Transverse colon (tissue), 4 donors: Measurements from ENCODE around the gene GPX5. TPM values are rescaled to one million over a fixed set of nuclear protein-coding genes. Genes with fewer than 3 reads are reported as not detected.

Source experiments
- DNase-seq: peaks from one replicate; pipeline ENCODE4 v3.0.0-alpha.2; 2019
- H3K27ac ChIP-seq, 4 donors: fragments of 200-600 bp; sonication (generic); 2 replicates each; pipeline ENCODE4 v1.5.1; 2016 to 2018; ENCODE audit warnings: inconsistent platforms in 4 of 4
- H3K27me3 ChIP-seq: fragments of 200-600 bp; sonication (generic); 2 replicates; pipeline ENCODE4 v1.5.1; 2017; ENCODE audit warnings: inconsistent platforms
- H3K36me3 ChIP-seq, 4 donors: fragments of 200-600 bp; sonication (generic); 2 replicates each; pipeline ENCODE4 v1.5.1; 2017 to 2019; ENCODE audit warnings: inconsistent platforms in 4 of 4
- H3K4me1 ChIP-seq, 4 donors: fragments of 200-600 bp; sonication (generic); 2 replicates each; pipeline ENCODE4 v1.5.1; 2017 to 2020; ENCODE audit warnings: inconsistent platforms in 4 of 4
- H3K4me3 ChIP-seq, 4 donors: fragments of 200-600 bp; sonication (generic); 1 replicate in 1 of 4; 2 replicates in 3 of 4; pipeline versions ENCODE4 v1.5.1 to v1.6.1; 2017 to 2019; ENCODE audit warnings: inconsistent platforms in 4 of 4
- H3K9me3 ChIP-seq, 2 donors: fragments of 200-600 bp; sonication (generic); 2 replicates each; pipeline ENCODE4 v1.5.1; 2017 to 2019; ENCODE audit warnings: inconsistent platforms in 2 of 2
- EP300 ChIP-seq: sonication (generic); formaldehyde crosslinking; IDR thresholded peaks from one replicate; pipeline ENCODE4 v1.6.1; 2017; ENCODE audit warnings: antibody characterized with exemption, low read depth
- POLR2A ChIP-seq: fragments of 450-650 bp; IDR thresholded peaks from one replicate; pipeline ENCODE4 v1.6.1; 2016; ENCODE audit warnings: antibody characterized with exemption, mild to moderate bottlenecking, moderate library complexity
- POLR2AphosphoS5 ChIP-seq, 3 donors: sonication (generic); formaldehyde crosslinking; IDR thresholded peaks; one replicate each; pipeline ENCODE4 v1.6.1; 2016; ENCODE audit warnings: antibody characterized with exemption in 3 of 3
- WGBS, 2 donors: methylation state at CpG; one replicate each; pipeline ENCODE4 v1.1.5; 2018; ENCODE audit warnings: low coverage in 1 of 2; 5-methylcytosine and 5-hydroxymethylcytosine counted together
- in situ Hi-C, 4 donors: fragments of 200-750 bp; cut with MboI; loops; one replicate each; pipeline versions ENCODE4 v1.15.0 to v1.15.1; 2017; ENCODE audit warnings: low sequenced_read_pairs in 3 of 4, low pct_ligation_motif_present in 1 of 4, low pct_unique_long_range_greater_than_20kb in 1 of 4
- intact Hi-C: fragments of 100-400 bp; cut with DNase I; formaldehyde crosslinking; loops from one replicate; pipeline ENCODE4 v1.15.1; 2023; ENCODE audit warnings: low total_unique reads
- total RNA-seq, 4 donors: library from RNA; depleted of rRNA; stranded (reverse); fragments of >200 nt; gene quantifications; one replicate each; pipeline ENCODE4 v1.1.0, GENCODE V29; 2016
- TF ChIP-seq, protein P1 (sequence below), 5 experiments: fragments of 200-600 bp in 3 of 5; fragments of 450-650 bp in 2 of 5; sonication (generic) in 3 of 5; IDR thresholded peaks; 1 replicate in 2 of 5; 2 replicates in 3 of 5; pipeline ENCODE4 v1.5.1; 2016 to 2017; ENCODE audit warnings: antibody characterized with exemption in 5 of 5, inconsistent platforms in 3 of 5, mild to moderate bottlenecking in 2 of 5, moderate library complexity in 1 of 5

Gene GPX5
- total RNA-seq, 4 donors from 2014 or later = not detected

DNA sequence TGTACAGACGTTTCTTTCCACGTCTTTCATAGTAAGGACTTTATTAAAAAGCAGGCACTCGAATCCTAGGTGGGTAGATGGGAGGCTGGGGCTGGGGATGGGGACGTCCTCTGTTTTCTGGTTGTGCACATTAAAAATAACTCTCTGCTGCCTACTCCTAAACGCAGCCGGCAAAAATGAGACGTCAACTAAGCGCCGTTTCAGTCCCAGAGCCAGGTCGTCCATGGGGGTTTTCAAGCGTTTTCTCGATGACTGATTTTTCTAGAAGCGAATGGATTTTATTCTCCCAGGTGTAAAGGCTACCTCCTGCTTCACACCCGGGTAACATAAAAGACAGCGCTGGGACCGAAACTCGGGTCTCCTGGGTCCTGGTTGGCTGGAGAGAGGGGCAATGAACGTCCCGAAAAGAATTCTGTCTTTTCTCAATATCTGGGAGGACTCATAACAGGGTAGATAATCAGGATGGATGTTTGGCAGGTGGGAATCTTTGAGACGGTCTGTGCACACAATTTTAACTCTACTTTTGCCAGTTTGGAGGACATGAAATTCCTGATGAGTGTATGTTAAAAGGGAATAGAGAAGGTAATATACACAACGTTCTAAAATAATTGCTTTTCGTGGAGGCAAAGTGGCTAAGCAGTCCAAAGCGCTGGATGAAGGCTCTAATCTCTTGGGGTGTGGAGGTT is 35.3 kb upstream of the GPX5 start:
- peaks cover 74% of the 10 kb centered on the region for H3K27me3 ChIP-seq
- DNase-seq = no peak
- in situ Hi-C loops = no loop called here
- TF ChIP-seq POLR2AphosphoS5 (IDR thresholded peaks at IDR 0.05) (no peak), POLR2A (no peak), EP300 (no peak)
- TF ChIP-seq, protein P1, sequence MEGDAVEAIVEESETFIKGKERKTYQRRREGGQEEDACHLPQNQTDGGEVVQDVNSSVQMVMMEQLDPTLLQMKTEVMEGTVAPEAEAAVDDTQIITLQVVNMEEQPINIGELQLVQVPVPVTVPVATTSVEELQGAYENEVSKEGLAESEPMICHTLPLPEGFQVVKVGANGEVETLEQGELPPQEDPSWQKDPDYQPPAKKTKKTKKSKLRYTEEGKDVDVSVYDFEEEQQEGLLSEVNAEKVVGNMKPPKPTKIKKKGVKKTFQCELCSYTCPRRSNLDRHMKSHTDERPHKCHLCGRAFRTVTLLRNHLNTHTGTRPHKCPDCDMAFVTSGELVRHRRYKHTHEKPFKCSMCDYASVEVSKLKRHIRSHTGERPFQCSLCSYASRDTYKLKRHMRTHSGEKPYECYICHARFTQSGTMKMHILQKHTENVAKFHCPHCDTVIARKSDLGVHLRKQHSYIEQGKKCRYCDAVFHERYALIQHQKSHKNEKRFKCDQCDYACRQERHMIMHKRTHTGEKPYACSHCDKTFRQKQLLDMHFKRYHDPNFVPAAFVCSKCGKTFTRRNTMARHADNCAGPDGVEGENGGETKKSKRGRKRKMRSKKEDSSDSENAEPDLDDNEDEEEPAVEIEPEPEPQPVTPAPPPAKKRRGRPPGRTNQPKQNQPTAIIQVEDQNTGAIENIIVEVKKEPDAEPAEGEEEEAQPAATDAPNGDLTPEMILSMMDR (IDR thresholded peaks at IDR 0.05) = no peak
- H3K9me3 ChIP-seq = no peaks in the 10 kb centered on the region
- H3K4me1 ChIP-seq = peaks cover 0 to 7% (median 2%) of the 10 kb centered on the region in 4 donors
- H3K4me3 ChIP-seq = peak overlapping the region in 2 of 4 donors; percentile 27 to 42
- no peaks in the 10 kb centered on the region for H3K36me3 ChIP-seq
- 22 to 28% methylated on average over 12 to 23 of the region's 23 CpGs for WGBS, 2 donors
- intact Hi-C loops = no loop called here
- H3K27ac ChIP-seq = no peak overlapping the region

DNA sequence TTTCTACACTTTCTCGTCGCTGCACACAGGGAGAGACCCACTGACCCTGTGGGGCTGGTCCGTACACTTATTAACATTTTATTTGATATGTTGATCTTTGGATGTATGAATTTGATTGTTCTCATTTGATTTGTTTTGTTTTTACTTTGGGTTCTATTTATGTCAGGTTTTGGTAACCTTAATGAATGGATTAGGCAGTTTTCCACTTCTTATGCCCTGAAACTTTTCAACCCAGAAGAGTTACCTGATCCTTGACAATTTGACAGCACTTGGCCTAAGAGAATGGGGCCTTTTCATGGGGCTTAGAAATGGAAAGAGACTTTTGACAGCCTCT is 33.7 kb upstream of the GPX5 start:
- intact Hi-C loops = no loop called here
- no peaks in the 10 kb centered on the region for H3K36me3 ChIP-seq
- peaks cover 74% of the 10 kb centered on the region for H3K27me3 ChIP-seq
- H3K27ac ChIP-seq = no peak overlapping the region
- peaks cover 0 to 7% (median 2%) of the 10 kb centered on the region in 4 donors for H3K4me1 ChIP-seq
- TF ChIP-seq EP300 (no peak), POLR2A (no peak), POLR2AphosphoS5 (IDR thresholded peaks at IDR 0.05) (no peak)
- TF ChIP-seq, protein P1 (IDR thresholded peaks at IDR 0.05) = no peak
- DNase-seq = no peak
- H3K4me3 ChIP-seq = no peak overlapping the region
- WGBS, 2 donors = 74% methylated on average over 3 of the region's 3 CpGs; no CpG with 5 or more reads in 1 of the 2 donors
- in situ Hi-C loops = no loop called here
- no peaks in the 10 kb centered on the region for H3K9me3 ChIP-seq

DNA sequence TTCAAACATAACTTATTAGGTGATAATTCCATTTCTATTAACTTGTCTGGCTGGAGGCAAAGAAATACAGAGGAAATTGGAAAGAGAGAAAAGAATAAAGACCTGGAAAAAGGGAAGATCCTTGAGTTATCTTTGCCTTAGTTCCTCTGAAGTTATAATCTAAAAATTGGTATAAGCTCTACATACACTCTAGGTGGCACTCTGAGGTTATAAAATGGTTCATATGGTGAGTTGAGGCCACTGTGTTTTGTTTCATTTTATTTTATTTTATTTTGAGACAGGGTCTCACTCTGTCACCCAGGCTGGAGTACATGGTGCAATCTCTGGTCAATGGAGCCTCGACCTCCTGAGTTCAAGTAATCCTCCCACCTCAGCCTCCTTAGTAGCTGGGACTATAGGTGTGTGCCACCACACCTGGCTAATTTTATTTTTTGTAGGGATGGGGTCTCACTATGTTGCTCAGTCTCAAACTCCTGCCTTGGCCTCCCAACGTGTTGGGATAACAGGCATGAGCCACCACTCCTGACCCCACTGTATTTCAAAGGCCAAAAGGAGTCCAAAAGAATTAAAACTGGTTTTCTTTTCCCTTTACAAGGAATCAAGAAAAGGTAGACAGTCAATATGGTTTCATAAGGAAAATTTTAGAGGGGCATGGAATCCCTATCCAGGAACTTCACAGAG is 29.4 kb upstream of the GPX5 start:
- DNase-seq = no peak
- no peak overlapping the region for H3K27ac ChIP-seq
- H3K27me3 ChIP-seq = peaks cover 31% of the 10 kb centered on the region
- TF ChIP-seq, protein P1 (IDR thresholded peaks at IDR 0.05) = no peak
- no peak for TF ChIP-seq POLR2A
- no peak for TF ChIP-seq POLR2AphosphoS5 (IDR thresholded peaks at IDR 0.05)
- TF ChIP-seq EP300 = no peak
- H3K9me3 ChIP-seq = no peaks in the 10 kb centered on the region
- intact Hi-C loops (no loop called here), in situ Hi-C loops (no loop called here)
- H3K4me1 ChIP-seq = no peaks in the 10 kb centered on the region
- 7 to 41% methylated on average over 2 of the region's 2 CpGs for WGBS, 2 donors
- no peaks in the 10 kb centered on the region for H3K36me3 ChIP-seq
- H3K4me3 ChIP-seq = no peak overlapping the region

- no peaks in the 10 kb centered on the region for H3K36me3 ChIP-seq
- no peak overlapping the region for H3K27ac ChIP-seq
- in situ Hi-C loops (no loop called here), intact Hi-C loops (no loop called here)
- H3K4me3 ChIP-seq = no peak overlapping the region
- WGBS, 2 donors = 40 to 50% methylated on average over 1 of the region's 1 CpG
- DNase-seq = no peak
- peaks cover 21% of the 10 kb centered on the region for H3K27me3 ChIP-seq
- no peaks in the 10 kb centered on the region for H3K9me3 ChIP-seq
- no peak for TF ChIP-seq EP300
- H3K4me1 ChIP-seq = no peaks in the 10 kb centered on the region
These were observed 28.4 kb upstream of the GPX5 start for GRCh38 chr6:28497306-28497705.
